ENCODE results near the gene ZNF516.

Gene ZNF516

DNA sequence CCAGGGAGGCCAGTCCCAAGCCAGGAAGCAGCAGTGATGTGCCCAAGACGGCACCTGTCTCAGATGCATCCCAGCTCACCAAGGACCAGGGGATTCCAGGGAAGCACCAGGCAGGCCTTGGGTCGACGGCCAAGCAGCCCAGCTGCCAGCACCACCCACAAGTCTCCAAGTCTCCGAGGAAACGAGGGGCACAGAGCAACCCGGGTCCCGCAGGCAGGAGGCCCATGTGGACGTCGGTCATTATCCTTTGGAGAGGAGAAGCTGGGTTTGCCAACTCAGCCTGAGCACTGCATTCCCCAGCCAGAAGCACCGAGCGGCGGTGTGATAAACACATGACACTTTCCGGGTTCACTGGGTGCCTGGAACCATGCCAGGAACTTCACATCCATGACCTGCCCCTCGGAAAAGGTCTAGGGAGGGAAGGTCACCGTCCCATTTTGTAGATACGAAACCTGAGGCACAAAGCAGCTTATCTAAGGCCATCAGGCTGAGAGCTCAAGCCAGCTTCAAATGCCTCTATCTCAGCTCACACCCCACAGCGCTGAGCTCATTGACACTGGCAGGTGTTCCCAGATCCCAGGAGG, 104.5 kb downstream of the ZNF516 start:
- Histone ChIP-seq H3K27me3 (replicated peaks; ENCODE audit: control insufficient read depth, insufficient read depth, low read length, poor library complexity, severe bottlenecking) (no peaks in the 10 kb centered on the region), H3K9me3 (ENCODE audit: control insufficient read depth, low read length) (no peaks in the 10 kb centered on the region), H3K4me1 (ENCODE audit: control insufficient read depth, insufficient read depth, low read length, poor library complexity, severe bottlenecking) (peaks cover 10% of the 10 kb centered on the region), H3K27ac (ENCODE audit: insufficient read depth, low read length, poor library complexity, severe bottlenecking) (no peak overlapping the region), H3K36me3 (ENCODE audit: control insufficient read depth, insufficient read depth, low read length) (no peaks in the 10 kb centered on the region), H3K4me3 (ENCODE audit: insufficient read depth, low read depth, low read length, poor library complexity, severe bottlenecking) (no peak overlapping the region)
- DNase-seq: no peak

GRCh38 chr18:76389716-76390115, 105.3 kb downstream of the ZNF516 start:
- Histone ChIP-seq H3K36me3 (ENCODE audit: control insufficient read depth, insufficient read depth, low read length) (no peaks in the 10 kb centered on the region), H3K9me3 (ENCODE audit: control insufficient read depth, low read length) (no peaks in the 10 kb centered on the region), H3K4me3 (ENCODE audit: insufficient read depth, low read depth, low read length, poor library complexity, severe bottlenecking) (no peak overlapping the region), H3K27me3 (replicated peaks; ENCODE audit: control insufficient read depth, insufficient read depth, low read length, poor library complexity, severe bottlenecking) (no peaks in the 10 kb centered on the region), H3K27ac (ENCODE audit: insufficient read depth, low read length, poor library complexity, severe bottlenecking) (no peak overlapping the region), H3K4me1 (ENCODE audit: control insufficient read depth, insufficient read depth, low read length, poor library complexity, severe bottlenecking) (peaks cover 10% of the 10 kb centered on the region)
- no peak for DNase-seq

DNA sequence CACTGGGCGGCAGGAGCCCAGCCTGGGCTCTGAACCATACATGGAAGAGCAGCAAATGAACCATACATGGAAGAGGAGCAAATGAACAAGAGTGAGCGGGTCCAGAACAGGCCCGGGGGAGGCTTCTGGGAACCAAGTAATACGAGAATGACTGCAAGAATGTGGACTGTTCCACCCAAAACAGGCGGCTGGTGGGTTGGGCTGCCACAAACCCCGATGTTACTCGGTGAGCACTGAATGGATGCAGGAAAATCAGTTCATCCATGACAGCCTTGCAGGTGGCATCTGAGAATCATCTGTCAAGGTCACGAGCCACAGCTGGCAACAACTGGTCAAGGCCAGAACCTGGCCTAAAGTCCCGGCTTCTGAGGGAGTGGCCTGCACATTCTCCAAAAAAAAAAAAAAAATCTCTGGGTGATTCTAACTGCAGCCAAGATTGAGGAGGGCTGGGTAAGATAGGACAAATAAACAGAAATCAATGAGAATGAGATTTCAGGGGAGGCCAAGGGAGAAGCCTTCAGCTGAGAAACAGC, 106.1 kb downstream of the ZNF516 start:
- Histone ChIP-seq H3K4me1 (ENCODE audit: control insufficient read depth, insufficient read depth, low read length, poor library complexity, severe bottlenecking) (peaks cover 10% of the 10 kb centered on the region), H3K27me3 (replicated peaks; ENCODE audit: control insufficient read depth, insufficient read depth, low read length, poor library complexity, severe bottlenecking) (no peaks in the 10 kb centered on the region), H3K9me3 (ENCODE audit: control insufficient read depth, low read length) (no peaks in the 10 kb centered on the region), H3K4me3 (ENCODE audit: insufficient read depth, low read depth, low read length, poor library complexity, severe bottlenecking) (no peak overlapping the region), H3K36me3 (ENCODE audit: control insufficient read depth, insufficient read depth, low read length) (no peaks in the 10 kb centered on the region), H3K27ac (ENCODE audit: insufficient read depth, low read length, poor library complexity, severe bottlenecking) (no peak overlapping the region)
- no peak for DNase-seq

DNA sequence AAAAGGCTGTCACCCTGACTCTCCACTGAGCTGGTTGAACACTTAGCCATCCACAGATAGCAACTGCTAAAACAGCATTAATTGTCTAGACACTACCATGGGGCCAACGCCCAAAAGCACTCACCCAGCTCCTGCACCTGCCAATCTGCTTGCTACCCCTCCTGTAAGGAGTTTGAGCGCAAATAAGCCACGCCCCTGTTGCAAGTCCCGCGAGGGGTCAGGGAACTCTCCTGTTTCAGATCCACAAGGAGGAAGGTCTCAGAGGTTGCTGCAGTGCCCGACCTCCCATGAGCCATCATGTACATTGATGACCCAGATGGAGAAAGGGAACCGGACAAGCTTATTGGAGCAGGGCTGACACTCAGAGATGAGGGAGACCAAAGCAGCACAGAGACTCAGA, 106.8 kb downstream of the ZNF516 start:
- no peaks in the 10 kb centered on the region for H3K27me3 ChIP-seq (replicated peaks; ENCODE audit: control insufficient read depth, insufficient read depth, low read length, poor library complexity, severe bottlenecking)
- H3K9me3 ChIP-seq (ENCODE audit: control insufficient read depth, low read length): no peaks in the 10 kb centered on the region
- H3K36me3 ChIP-seq (ENCODE audit: control insufficient read depth, insufficient read depth, low read length): no peaks in the 10 kb centered on the region
- no peak overlapping the region for H3K27ac ChIP-seq (ENCODE audit: insufficient read depth, low read length, poor library complexity, severe bottlenecking)
- DNase-seq: no peak
- peaks cover 10% of the 10 kb centered on the region for H3K4me1 ChIP-seq (ENCODE audit: control insufficient read depth, insufficient read depth, low read length, poor library complexity, severe bottlenecking)
- no peak overlapping the region for H3K4me3 ChIP-seq (ENCODE audit: insufficient read depth, low read depth, low read length, poor library complexity, severe bottlenecking)

GRCh38 chr18:76387608-76388007, 107.4 kb downstream of the ZNF516 start:
- DNase-seq: no peak

GRCh38 chr18:76386886-76387285, 108.2 kb downstream of the ZNF516 start:
- H3K4me3 ChIP-seq (ENCODE audit: insufficient read depth, low read depth, low read length, poor library complexity, severe bottlenecking): no peak overlapping the region
- no peak for DNase-seq
- H3K36me3 ChIP-seq (ENCODE audit: control insufficient read depth, insufficient read depth, low read length): no peaks in the 10 kb centered on the region
- H3K27ac ChIP-seq (ENCODE audit: insufficient read depth, low read length, poor library complexity, severe bottlenecking): no peak overlapping the region
- H3K4me1 ChIP-seq (ENCODE audit: control insufficient read depth, insufficient read depth, low read length, poor library complexity, severe bottlenecking): peaks cover 10% of the 10 kb centered on the region
- no peaks in the 10 kb centered on the region for H3K9me3 ChIP-seq (ENCODE audit: control insufficient read depth, low read length)
- no peaks in the 10 kb centered on the region for H3K27me3 ChIP-seq (replicated peaks; ENCODE audit: control insufficient read depth, insufficient read depth, low read length, poor library complexity, severe bottlenecking)

More at GRCh38 chr18:76387608-76388007, 107.4 kb downstream of the ZNF516 start:
- H3K4me3 ChIP-seq (ENCODE audit: insufficient read depth, low read depth, low read length, poor library complexity, severe bottlenecking): no peak overlapping the region
- no peaks in the 10 kb centered on the region for H3K27me3 ChIP-seq (replicated peaks; ENCODE audit: control insufficient read depth, insufficient read depth, low read length, poor library complexity, severe bottlenecking)
- H3K4me1 ChIP-seq (ENCODE audit: control insufficient read depth, insufficient read depth, low read length, poor library complexity, severe bottlenecking): peaks cover 10% of the 10 kb centered on the region
- H3K36me3 ChIP-seq (ENCODE audit: control insufficient read depth, insufficient read depth, low read length): no peaks in the 10 kb centered on the region
- H3K27ac ChIP-seq (ENCODE audit: insufficient read depth, low read length, poor library complexity, severe bottlenecking): no peak overlapping the region
- no peaks in the 10 kb centered on the region for H3K9me3 ChIP-seq (ENCODE audit: control insufficient read depth, low read length)

- no peaks in the 10 kb centered on the region for H3K27me3 ChIP-seq (replicated peaks; ENCODE audit: control insufficient read depth, insufficient read depth, low read length, poor library complexity, severe bottlenecking)
- H3K4me3 ChIP-seq (ENCODE audit: insufficient read depth, low read depth, low read length, poor library complexity, severe bottlenecking): no peak overlapping the region
- peaks cover 10% of the 10 kb centered on the region for H3K4me1 ChIP-seq (ENCODE audit: control insufficient read depth, insufficient read depth, low read length, poor library complexity, severe bottlenecking)
- H3K36me3 ChIP-seq (ENCODE audit: control insufficient read depth, insufficient read depth, low read length): no peaks in the 10 kb centered on the region
- H3K9me3 ChIP-seq (ENCODE audit: control insufficient read depth, low read length): no peaks in the 10 kb centered on the region
- DNase-seq: no peak
- H3K27ac ChIP-seq (ENCODE audit: insufficient read depth, low read length, poor library complexity, severe bottlenecking): no peak overlapping the region
These were observed 109.0 kb downstream of the ZNF516 start for GRCh38 chr18:76386071-76386470.

GRCh38 chr18:76385681-76385975, 109.4 kb downstream of the ZNF516 start:
- H3K9me3 ChIP-seq (ENCODE audit: control insufficient read depth, low read length): no peaks in the 10 kb centered on the region
- no peak overlapping the region for H3K27ac ChIP-seq (ENCODE audit: insufficient read depth, low read length, poor library complexity, severe bottlenecking)
- H3K27me3 ChIP-seq (replicated peaks; ENCODE audit: control insufficient read depth, insufficient read depth, low read length, poor library complexity, severe bottlenecking): no peaks in the 10 kb centered on the region
- DNase-seq: no peak
- H3K4me3 ChIP-seq (ENCODE audit: insufficient read depth, low read depth, low read length, poor library complexity, severe bottlenecking): no peak overlapping the region
- peaks cover 10% of the 10 kb centered on the region for H3K4me1 ChIP-seq (ENCODE audit: control insufficient read depth, insufficient read depth, low read length, poor library complexity, severe bottlenecking)
- no peaks in the 10 kb centered on the region for H3K36me3 ChIP-seq (ENCODE audit: control insufficient read depth, insufficient read depth, low read length)

DNA sequence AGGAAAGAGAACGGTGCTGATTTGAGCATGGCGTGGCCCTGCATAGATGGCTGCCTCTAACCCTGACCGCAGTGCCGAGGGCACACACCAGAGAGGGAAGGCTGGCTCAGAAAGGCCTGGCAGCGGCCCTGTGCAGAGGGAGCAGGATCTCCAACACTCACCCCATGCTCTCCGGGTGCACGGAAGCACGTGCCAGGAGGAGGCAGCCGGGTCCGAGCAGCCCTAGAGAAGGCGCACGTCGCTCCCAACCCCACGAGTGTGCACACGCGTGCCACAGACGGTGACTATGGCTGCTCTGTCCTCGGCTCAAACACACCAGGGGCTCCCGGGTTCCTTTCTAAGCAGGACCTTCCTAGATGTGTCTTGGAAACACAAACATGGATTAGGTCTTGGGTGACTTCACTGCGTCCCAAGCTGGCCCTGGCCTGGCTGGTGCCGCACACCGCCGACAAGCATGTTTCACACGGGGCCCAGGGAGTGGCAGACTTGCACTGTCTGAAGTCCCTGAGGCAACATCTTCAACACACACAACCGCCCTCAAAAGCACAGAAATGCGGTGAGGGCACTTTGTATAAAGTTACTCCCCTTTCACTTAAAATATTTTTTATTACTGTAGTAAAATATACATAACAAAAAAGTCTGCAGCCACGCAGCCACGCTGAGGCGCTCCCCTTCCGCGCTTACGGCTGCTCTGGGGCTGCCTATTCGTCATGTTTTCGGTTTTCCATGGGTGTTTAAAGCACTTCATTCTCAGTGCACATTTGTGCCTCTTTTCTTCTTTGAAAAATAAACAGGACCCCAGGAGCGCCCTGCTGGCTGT, 110.0 kb downstream of the ZNF516 start:
- Histone ChIP-seq H3K4me1 (ENCODE audit: control insufficient read depth, insufficient read depth, low read length, poor library complexity, severe bottlenecking) (peaks cover 10% of the 10 kb centered on the region), H3K36me3 (ENCODE audit: control insufficient read depth, insufficient read depth, low read length) (no peaks in the 10 kb centered on the region), H3K27ac (ENCODE audit: insufficient read depth, low read length, poor library complexity, severe bottlenecking) (no peak overlapping the region), H3K9me3 (ENCODE audit: control insufficient read depth, low read length) (no peaks in the 10 kb centered on the region), H3K27me3 (replicated peaks; ENCODE audit: control insufficient read depth, insufficient read depth, low read length, poor library complexity, severe bottlenecking) (no peaks in the 10 kb centered on the region), H3K4me3 (ENCODE audit: insufficient read depth, low read depth, low read length, poor library complexity, severe bottlenecking) (no peak overlapping the region)
- DNase-seq: no peak

DNA sequence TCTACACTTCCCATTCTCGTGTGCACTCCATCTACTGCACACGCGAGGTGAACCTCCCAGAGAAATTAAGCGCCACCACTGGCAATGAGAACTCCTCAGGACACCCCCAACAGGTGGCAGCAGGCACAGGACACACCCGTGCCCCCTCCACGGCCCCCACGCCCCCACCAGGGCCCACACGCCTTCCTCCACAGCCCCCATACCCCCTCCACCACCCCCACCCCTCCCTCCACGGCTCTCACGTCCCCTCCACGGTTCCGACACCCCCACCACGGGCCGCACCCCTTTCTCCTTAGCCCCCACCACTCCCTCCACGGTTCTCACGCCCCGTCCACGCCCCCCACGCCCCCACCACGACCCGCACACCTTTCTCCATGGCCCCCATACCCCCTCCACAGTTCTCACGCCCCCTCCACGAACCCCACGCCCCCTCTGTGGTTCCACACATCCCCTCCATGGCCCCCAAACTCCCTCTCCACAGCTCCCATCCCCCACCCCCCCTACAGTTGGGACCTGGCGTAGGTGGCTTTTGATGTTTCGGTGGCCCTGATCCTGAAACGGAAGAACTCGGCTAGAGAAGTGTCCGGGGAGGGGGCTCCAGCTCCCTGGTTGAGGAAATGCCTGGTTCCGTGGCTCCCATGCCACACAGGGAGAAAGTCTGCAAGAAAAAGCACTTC, 110.8 kb downstream of the ZNF516 start:
- no peak overlapping the region for H3K4me3 ChIP-seq (ENCODE audit: insufficient read depth, low read depth, low read length, poor library complexity, severe bottlenecking)
- peaks cover 10% of the 10 kb centered on the region for H3K4me1 ChIP-seq (ENCODE audit: control insufficient read depth, insufficient read depth, low read length, poor library complexity, severe bottlenecking)
- no peaks in the 10 kb centered on the region for H3K36me3 ChIP-seq (ENCODE audit: control insufficient read depth, insufficient read depth, low read length)
- no peak for DNase-seq
- no peaks in the 10 kb centered on the region for H3K27me3 ChIP-seq (replicated peaks; ENCODE audit: control insufficient read depth, insufficient read depth, low read length, poor library complexity, severe bottlenecking)
- no peak overlapping the region for H3K27ac ChIP-seq (ENCODE audit: insufficient read depth, low read length, poor library complexity, severe bottlenecking)
- no peaks in the 10 kb centered on the region for H3K9me3 ChIP-seq (ENCODE audit: control insufficient read depth, low read length)
